Epithelial cell of esophagus (primary cell): ENCODE measurements around the gene IGFL1.
A peak's percentile ranks its signal among the peaks of the same experiment; 100 is the strongest.
"Not testable (repeated sequence)": the region's sequence is repeated elsewhere in the genome, so short reads cannot be mapped to it uniquely, and the experiment has no call there.

ENCODE experiments used
- DNase-seq: peaks from one replicate; pipeline ENCODE4 v3.0.0; 2010; ENCODE audit warnings: low read depth
- H3K4me3 ChIP-seq: 2 replicates; pipeline ENCODE4 v1.5.1; 2011; ENCODE audit warnings: mild to moderate bottlenecking, low read length, control low read depth
- TF ChIP-seq, protein P1 (sequence below): IDR thresholded peaks from 2 replicates; pipeline ENCODE4 v1.5.1; 2011; ENCODE audit warnings: low read depth, mild to moderate bottlenecking, low read length, control low read depth, inconsistent platforms; ENCODE audit not compliant: insufficient read depth; ENCODE audit errors: missing control alignments

IGFL1 gene

DNA sequence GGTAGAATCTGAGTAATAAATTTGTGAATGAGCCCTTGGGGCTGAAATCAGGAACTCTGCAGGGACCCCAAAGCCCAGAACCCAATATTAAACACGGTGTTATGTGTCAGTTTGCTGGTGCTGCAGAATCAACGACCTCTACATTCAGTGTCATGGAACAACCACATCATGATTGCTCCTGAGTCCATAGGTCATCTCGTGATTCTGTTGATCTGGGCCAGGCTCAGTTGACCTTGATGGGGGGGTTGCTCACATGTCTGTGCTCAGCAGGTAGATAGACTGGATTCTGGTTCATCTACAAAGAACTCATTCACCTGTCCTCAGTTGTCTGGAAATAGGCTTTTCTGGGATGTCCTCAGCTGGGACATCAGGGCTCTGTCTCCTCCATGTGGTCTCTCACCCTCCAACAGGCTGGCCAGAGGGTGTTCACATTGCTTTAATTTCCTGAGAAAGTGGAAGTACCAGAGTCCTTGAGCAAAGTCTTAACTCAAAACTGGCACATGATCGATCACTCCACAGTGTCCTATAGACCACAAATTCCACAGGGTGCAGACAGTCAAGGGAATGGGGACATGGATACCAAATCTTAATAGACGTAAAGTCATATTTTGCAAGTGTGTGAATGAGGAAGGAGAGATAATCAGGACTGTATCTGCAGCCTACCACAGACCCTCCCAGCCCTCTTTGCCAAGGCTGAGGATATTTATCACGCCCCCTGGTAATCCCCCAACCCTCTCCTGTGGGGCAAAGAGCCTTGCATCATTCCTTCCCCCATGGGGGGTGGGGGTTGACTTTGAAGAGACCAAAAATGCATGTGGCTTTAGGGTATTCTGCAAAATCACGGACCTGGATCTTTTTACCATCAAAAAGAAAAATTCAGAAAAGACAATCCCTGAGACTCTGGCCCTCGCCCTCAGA lies 39.3 kb upstream of the IGFL1 start:
- DNase-seq = no peak
- H3K4me3 ChIP-seq = no peak overlapping the region
- TF ChIP-seq, protein P1, sequence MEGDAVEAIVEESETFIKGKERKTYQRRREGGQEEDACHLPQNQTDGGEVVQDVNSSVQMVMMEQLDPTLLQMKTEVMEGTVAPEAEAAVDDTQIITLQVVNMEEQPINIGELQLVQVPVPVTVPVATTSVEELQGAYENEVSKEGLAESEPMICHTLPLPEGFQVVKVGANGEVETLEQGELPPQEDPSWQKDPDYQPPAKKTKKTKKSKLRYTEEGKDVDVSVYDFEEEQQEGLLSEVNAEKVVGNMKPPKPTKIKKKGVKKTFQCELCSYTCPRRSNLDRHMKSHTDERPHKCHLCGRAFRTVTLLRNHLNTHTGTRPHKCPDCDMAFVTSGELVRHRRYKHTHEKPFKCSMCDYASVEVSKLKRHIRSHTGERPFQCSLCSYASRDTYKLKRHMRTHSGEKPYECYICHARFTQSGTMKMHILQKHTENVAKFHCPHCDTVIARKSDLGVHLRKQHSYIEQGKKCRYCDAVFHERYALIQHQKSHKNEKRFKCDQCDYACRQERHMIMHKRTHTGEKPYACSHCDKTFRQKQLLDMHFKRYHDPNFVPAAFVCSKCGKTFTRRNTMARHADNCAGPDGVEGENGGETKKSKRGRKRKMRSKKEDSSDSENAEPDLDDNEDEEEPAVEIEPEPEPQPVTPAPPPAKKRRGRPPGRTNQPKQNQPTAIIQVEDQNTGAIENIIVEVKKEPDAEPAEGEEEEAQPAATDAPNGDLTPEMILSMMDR = no peak

DNA sequence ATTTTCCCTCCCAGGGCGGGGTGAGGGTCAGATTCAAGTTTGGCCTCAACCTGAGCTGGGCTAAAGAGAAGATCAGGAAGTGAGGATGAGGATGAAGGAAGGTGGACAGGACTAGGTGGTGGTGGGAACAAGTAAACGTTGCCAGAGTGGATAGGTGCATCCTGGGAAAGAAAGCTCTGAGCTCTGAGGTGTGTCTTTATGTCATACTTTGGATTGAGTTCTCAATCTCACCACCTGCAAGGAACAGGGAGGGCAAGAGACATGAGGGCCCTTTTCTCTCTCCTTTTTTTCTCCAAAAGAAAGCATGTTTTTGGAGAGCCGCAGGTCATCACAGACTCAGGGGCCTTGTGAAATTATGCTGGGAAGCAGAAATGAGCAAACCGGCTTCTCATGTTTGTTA lies 38.2 kb upstream of the IGFL1 start:
- TF ChIP-seq, protein P1 = no peak
- no peak for DNase-seq
- no peak overlapping the region for H3K4me3 ChIP-seq

DNA sequence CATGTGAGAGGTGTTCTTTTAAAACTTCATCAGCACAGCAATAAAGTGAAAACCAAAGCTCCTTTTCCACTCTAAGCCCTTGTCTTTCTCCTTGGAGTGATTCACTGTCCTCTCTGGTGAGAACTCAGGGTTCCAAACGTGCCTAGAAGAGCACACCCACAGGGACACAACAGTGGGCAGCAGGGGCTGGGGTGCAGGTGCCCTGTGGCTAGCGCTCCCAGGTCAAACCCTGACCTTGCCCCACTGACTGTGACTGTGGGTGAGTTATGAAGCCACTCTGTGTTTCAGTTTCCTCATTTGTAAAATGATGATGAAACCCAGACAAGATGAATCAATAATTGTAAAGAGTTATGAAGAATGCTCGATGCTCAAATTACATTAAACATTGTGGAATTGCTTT lies 37.6 kb upstream of the IGFL1 start:
- no peak overlapping the region for H3K4me3 ChIP-seq
- no peak for DNase-seq
- TF ChIP-seq, protein P1 = no peak

DNA sequence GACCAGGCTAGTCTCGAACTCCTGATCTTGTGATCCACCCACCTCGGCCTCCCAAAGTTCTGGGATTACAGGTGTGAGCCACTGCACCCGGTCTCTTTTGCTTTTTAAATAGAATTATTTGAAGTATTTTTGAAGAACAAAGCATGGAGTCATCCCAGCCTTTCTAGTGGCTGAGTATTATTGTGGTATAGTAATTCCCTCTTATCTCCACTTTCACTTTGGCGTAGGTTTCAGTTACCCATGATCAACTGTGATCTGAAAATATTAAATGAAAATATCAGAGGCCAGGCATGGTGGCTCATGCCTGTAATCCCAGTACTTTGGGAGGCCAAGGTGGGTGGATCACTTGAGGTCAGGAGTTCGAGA lies 36.9 kb upstream of the IGFL1 start:
- not testable (repeated sequence) for H3K4me3 ChIP-seq, DNase-seq

DNA sequence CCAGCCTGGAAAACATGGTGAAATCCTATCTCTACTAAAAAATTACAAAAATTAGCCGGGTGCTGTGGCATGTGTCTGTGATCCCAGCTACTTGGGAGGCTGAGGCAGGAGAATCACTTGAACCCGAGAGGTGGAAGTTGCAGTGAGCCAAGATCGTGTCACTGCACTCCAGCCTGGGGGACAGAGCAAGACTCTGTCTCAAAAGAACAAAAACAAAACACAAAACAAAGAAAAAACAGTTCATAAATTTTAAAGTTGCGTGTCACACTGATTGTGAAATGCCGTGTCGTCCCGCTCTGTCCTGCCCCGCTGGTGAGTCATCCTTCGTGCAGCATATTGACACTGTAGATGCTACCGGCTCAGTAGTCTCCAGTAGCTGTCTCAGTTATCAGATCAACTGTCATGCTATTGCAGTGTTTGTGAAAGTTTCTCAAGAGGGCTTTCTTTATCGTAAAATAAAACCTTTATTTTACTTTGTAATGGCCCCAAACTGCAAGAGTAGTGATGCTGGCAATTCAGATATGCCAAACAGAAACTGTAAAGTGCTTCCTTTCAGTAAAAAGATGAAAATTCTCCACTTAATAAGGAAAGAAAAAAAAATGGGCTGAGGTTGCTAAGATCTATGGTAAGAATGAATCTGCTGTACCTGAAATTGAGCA lies 36.4 kb upstream of the IGFL1 start:
- H3K4me3 ChIP-seq = no peak overlapping the region
- TF ChIP-seq, protein P1 = no peak
- DNase-seq = peak; percentile 92

DNA sequence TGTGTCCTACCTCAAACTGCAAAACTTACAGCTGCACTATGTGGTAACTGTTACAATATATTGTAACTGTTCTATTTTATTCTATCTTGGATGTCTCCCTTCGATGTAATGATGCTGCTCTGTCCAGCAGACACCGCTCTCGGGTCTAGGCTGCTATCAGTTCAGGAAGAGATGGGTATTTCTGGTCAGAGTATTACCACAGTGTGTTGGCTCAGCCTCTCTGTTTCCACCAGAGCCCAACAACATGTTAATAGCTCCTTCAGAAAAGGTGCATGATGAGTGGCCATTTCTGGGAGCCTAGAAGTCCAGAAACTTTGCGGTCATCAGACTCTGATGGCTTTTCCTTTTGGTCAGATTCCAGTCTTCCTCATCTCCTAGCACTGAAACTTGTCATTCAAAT lies 35.9 kb upstream of the IGFL1 start:
- H3K4me3 ChIP-seq = no peak overlapping the region
- TF ChIP-seq, protein P1 = no peak
- no peak for DNase-seq

DNA sequence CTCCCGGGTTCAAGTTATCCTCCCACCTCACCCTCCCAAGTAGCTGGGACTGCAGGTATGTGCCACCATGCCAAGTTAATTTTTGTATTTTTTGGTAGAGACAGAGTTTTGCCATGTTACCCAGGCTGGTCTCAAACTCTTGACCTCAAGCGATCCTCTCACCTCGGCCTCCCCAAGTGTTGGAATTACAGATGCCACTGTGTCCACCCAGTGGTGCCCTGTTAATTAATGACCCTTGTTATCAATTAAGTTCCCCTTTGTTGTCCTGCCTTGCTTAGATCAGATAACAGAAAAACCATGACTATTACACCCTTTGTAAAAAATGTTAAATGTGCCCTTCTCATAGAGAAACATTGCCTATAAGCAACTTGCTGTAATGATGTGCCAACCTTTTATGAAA lies 34.4 kb upstream of the IGFL1 start:
- DNase-seq = no peak
- TF ChIP-seq, protein P1 = no peak
- H3K4me3 ChIP-seq = no peak overlapping the region

DNA sequence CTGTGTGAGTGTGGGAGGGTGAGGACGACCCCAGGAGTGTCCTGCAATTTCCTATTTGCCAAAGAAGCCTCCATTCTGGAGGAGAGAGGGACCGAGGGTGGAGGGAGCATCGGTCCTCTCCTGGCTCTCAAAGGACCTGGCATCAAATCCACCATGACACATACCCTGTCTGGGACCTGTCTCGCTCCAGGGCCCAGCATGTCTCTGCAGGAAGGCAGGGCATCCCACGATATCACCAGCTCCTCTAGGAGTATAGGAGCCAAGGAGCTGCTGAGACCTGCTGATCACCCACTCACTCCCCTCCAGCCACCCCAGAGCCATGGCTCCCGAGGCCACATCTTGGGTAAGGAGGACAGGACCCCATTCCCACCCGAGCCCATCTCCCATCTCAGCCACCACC lies 33.6 kb upstream of the IGFL1 start:
- H3K4me3 ChIP-seq = not testable (repeated sequence)
- peak; percentile 62 for DNase-seq
